OCI-LY3 (cell line): Measurements from ENCODE around the gene DSG2.

ENCODE experiments used
- H2AFZ ChIP-seq: fragments of 200-600, 300-600 bp; shearing (Covaris generic); 2 replicates; pipeline ENCODE4 v1.6.0; 2014; ENCODE audit warnings: antibody characterized with exemption, low read depth, low read length
- H3K27ac ChIP-seq: fragments of 200-600, 300-600 bp; sonication (generic); 2 replicates; pipeline ENCODE4 v1.5.1; 2014; ENCODE audit warnings: mild to moderate bottlenecking, low read length, moderate library complexity, mixed read lengths
- H3K27me3 ChIP-seq: fragments of 200-600, 300-600 bp; sonication (generic); 2 replicates; pipeline ENCODE4 v1.6.1; 2014; ENCODE audit warnings: low read depth, low read length, mixed read lengths
- H3K36me3 ChIP-seq: fragments of 200-600, 300-600 bp; sonication (generic); replicated peaks from 2 replicates; pipeline ENCODE3; 2014; ENCODE audit warnings: low read depth, low read length, mixed read lengths
- H3K4me1 ChIP-seq: fragments of 300-600, 200-600 bp; sonication (generic); 2 replicates; pipeline ENCODE4 v1.6.1; 2014; ENCODE audit warnings: low read length, mixed read lengths
- H3K4me2 ChIP-seq: fragments of 200-600, 300-600 bp; sonication (generic); 2 replicates; pipeline ENCODE4 v1.6.1; 2014; ENCODE audit warnings: low read length, mixed read lengths
- H3K4me3 ChIP-seq: fragments of 300-600, 200-600 bp; sonication (generic); 2 replicates; pipeline ENCODE4 v1.5.1; 2014; ENCODE audit warnings: antibody characterized with exemption, mild to moderate bottlenecking, low read length, moderate library complexity
- H3K79me2 ChIP-seq: fragments of 300-600, 200-600 bp; shearing (Covaris generic); 2 replicates; pipeline ENCODE4 v1.6.1; 2014; ENCODE audit warnings: mild to moderate bottlenecking, low read length, mixed read lengths
- H3K9ac ChIP-seq: fragments of 300-600, 200-600 bp; shearing (Covaris generic); 2 replicates; pipeline ENCODE4 v1.6.0; 2014; ENCODE audit warnings: mild to moderate bottlenecking, low read length, moderate library complexity
- H3K9me3 ChIP-seq: fragments of 200-600, 300-600 bp; shearing (Covaris generic); 2 replicates; pipeline ENCODE4 v1.6.1; 2014; ENCODE audit warnings: low read length, mixed read lengths; ENCODE audit not compliant: insufficient read depth
- H4K20me1 ChIP-seq: fragments of 200-600, 300-600 bp; sonication (generic); 2 replicates; pipeline ENCODE4 v1.6.1; 2016; ENCODE audit warnings: low read length, mixed read lengths; ENCODE audit not compliant: insufficient read depth
- CTCF ChIP-seq: fragments of 200-600, 300-600 bp; sonication (generic); IDR thresholded peaks from 2 replicates; pipeline ENCODE4 v1.5.1; 2014; ENCODE audit warnings: antibody characterized with exemption, low read length, low read depth
- EZH2phosphoT487 ChIP-seq: fragments of 200-600 bp; shearing (Covaris generic); IDR thresholded peaks from 2 replicates; pipeline ENCODE4 v1.6.1; 2018; ENCODE audit warnings: antibody characterized with exemption, mixed run types, low read depth

The DSG2 gene

GRCh38 chr18:31551883-31552282, 53.9 kb downstream of the DSG2 start:
- H3K4me3 ChIP-seq, result no peak overlapping the region
- no peak overlapping the region for H2AFZ ChIP-seq
- no peak overlapping the region for H3K4me2 ChIP-seq
- H3K36me3 ChIP-seq, result no peaks in the 10 kb centered on the region
- H3K9me3 ChIP-seq, result no peaks in the 10 kb centered on the region
- TF ChIP-seq CTCF, result no peak
- no peak for TF ChIP-seq EZH2phosphoT487
- no peaks in the 10 kb centered on the region for H3K79me2 ChIP-seq
- no peaks in the 10 kb centered on the region for H3K27me3 ChIP-seq
- no peak overlapping the region for H3K27ac ChIP-seq
- no peak overlapping the region for H3K9ac ChIP-seq
- H3K4me1 ChIP-seq, result peaks cover 8% of the 10 kb centered on the region; the same call in 1 of the 2 replicates
- no peaks in the 10 kb centered on the region for H4K20me1 ChIP-seq

GRCh38 chr18:31553800-31554199, 55.8 kb downstream of the DSG2 start:
- Histone ChIP-seq H3K4me2 (no peak overlapping the region), H3K27ac (no peak overlapping the region), H3K9me3 (no peaks in the 10 kb centered on the region), H3K27me3 (no peaks in the 10 kb centered on the region), H3K4me3 (no peak overlapping the region), H2AFZ (no peak overlapping the region), H3K36me3 (no peaks in the 10 kb centered on the region), H4K20me1 (no peaks in the 10 kb centered on the region), H3K79me2 (no peaks in the 10 kb centered on the region), H3K4me1 (peaks cover 4% of the 10 kb centered on the region; the same call in 1 of the 2 replicates), H3K9ac (no peak overlapping the region)
- TF ChIP-seq EZH2phosphoT487 (no peak), CTCF (no peak)

- no peak for TF ChIP-seq CTCF
- no peak for TF ChIP-seq EZH2phosphoT487
These were observed 56.8 kb downstream of the DSG2 start for GRCh38 chr18:31554776-31555175.

GRCh38 chr18:31555971-31556747, 58.2 kb downstream of the DSG2 start:
- H3K4me2 ChIP-seq, result peak overlapping the region; percentile 59
- no peaks in the 10 kb centered on the region for H3K36me3 ChIP-seq
- no peaks in the 10 kb centered on the region for H4K20me1 ChIP-seq
- TF ChIP-seq CTCF (peak; percentile 91), EZH2phosphoT487 (no peak)
- peaks cover 4% of the 10 kb centered on the region; the same call in 1 of the 2 replicates for H3K4me1 ChIP-seq
- no peaks in the 10 kb centered on the region for H3K79me2 ChIP-seq
- H3K27me3 ChIP-seq, result no peaks in the 10 kb centered on the region
- H3K4me3 ChIP-seq, result peak overlapping the region; percentile 59
- no peak overlapping the region for H3K27ac ChIP-seq
- no peaks in the 10 kb centered on the region for H3K9me3 ChIP-seq
- peak overlapping the region; percentile 10; the same call in 1 of the 2 replicates for H3K9ac ChIP-seq
- H2AFZ ChIP-seq, result peak overlapping the region; percentile 89

More at GRCh38 chr18:31554776-31555175, 56.8 kb downstream of the DSG2 start:
- Histone ChIP-seq H3K4me3 (no peak overlapping the region), H3K36me3 (no peaks in the 10 kb centered on the region), H3K27me3 (no peaks in the 10 kb centered on the region), H3K79me2 (no peaks in the 10 kb centered on the region), H3K4me1 (peaks cover 4% of the 10 kb centered on the region; the same call in 1 of the 2 replicates), H3K4me2 (no peak overlapping the region), H3K9ac (no peak overlapping the region), H2AFZ (no peak overlapping the region), H4K20me1 (no peaks in the 10 kb centered on the region), H3K9me3 (no peaks in the 10 kb centered on the region), H3K27ac (no peak overlapping the region)
